Measurements from ENCODE around the gene EIF1. TPM values are rescaled to one million over a fixed set of nuclear protein-coding genes. Genes with fewer than 3 reads are reported as not detected.
A peak's percentile ranks its signal among the peaks of the same experiment; 100 is the strongest.
"Not testable (repeated sequence)": the region's sequence is repeated elsewhere in the genome, so short reads cannot be mapped to it uniquely, and the experiment has no call there.

EIF1 gene
- 100 to 1,000 TPM; 582 to 726 TPM for total RNA-seq
- 100 to 1,000 TPM; 372 to 801 TPM for polyA plus RNA-seq
- long read RNA-seq, donor 1, transcript EIF1-203 (4 exons, 2,330 nt): major isoform, 855 of 993 reads
- long read RNA-seq, donor 1, transcript EIF1-205 (3 exons, 1,428 nt): minor isoform, 11 of 993 reads
- long read RNA-seq, donor 1, transcript EIF1-201 (3 exons, 1,120 nt): minor isoform, 6 of 993 reads
- long read RNA-seq, donor 1, transcript EIF1-202 (2 exons, 2,170 nt): minor isoform, 52 of 993 reads
- long read RNA-seq, donor 1, partial matches to known transcripts: 20 of 993 reads
- long read RNA-seq, donor 1, other reads (novel, unspliced or antisense): 49 of 993 reads
- long read RNA-seq, donor 2, transcript EIF1-203 (4 exons, 2,330 nt): major isoform, 251 of 273 reads
- long read RNA-seq, donor 2, transcript EIF1-202 (2 exons, 2,170 nt): minor isoform, 8 of 273 reads
- long read RNA-seq, donor 2, partial matches to known transcripts: 3 of 273 reads
- long read RNA-seq, donor 2, other reads (novel, unspliced or antisense): 10 of 273 reads

DNA sequence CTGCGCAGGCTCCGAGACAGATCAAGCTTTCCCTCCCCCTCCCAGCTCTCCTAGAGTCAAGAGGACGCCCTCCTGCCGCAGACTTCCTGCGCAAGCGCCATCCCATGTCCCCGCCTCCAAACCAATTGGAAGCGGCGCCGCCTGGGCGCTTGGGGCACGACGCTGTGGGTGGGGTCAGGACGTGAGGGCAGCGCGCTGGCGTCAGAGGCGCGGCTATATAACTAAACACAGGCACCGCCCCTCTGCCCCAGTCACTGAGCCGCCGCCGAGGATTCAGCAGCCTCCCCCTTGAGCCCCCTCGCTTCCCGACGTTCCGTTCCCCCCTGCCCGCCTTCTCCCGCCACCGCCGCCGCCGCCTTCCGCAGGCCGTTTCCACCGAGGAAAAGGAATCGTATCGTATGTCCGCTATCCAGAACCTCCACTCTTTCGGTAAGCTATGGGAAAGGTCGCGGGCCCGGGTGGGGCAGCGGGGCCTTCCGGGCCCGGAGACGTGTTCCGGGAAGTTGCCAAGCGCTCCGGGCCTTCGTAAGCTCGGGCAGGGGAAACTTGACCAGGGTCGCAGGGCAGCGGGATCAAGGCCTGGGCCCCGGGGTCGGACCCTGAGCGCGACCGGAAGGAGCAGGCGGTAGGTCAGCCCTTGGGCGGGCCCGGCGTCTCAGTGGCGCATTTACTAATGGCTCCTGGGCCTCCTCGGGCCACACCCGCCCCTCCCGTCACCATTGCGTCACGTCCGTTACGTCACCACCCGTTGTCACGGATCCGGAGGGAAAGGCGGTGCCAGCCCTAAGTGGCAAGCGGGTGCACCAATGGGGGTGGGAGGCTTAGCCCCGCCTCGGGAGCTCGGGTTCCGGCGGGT lies at the start of gene EIF1:
TSS of gene EIF1 (plus strand) at position 245 of the 856 bp plus-strand sequence. CDS start at position 399, 154 bp downstream.
- peak within 1 kb of the TSS; percentile 88 to 91 for H3K4me3 ChIP-seq (ENCODE audit: low read length in 2 of 2)
- H3K4me1 ChIP-seq (ENCODE audit: control insufficient read depth in 1 of 2, insufficient read depth in 2 of 2, low read length in 2 of 2): no peaks in the 10 kb centered on the region
- peaks cover 7 to 21% of the 10 kb centered on the region in 2 donors for H3K36me3 ChIP-seq (ENCODE audit: control insufficient read depth in 1 of 2, insufficient read depth in 2 of 2, low read length in 1 of 2)
- no peaks in the 10 kb centered on the region for H3K9me3 ChIP-seq (ENCODE audit: control insufficient read depth, low read length)
- peak; percentile 100 for DNase-seq
- intact Hi-C loops (cut with DNase I): loop anchor here in 1 of 2 donors (2.0 kb wide), 1 partner anchor 22 kb away; no protein-coding TSS in a partner anchor
- no peaks in the 10 kb centered on the region for H3K27me3 ChIP-seq (ENCODE audit: control insufficient read depth in 1 of 2, insufficient read depth in 2 of 2, low read length in 1 of 2)
- peak within 1 kb of the TSS; percentile 98 to 100 for H3K27ac ChIP-seq (ENCODE audit: low read depth in 1 of 2, low read length in 2 of 2)
- peak; percentile 96 for ATAC-seq (ENCODE audit: low FRiP score)
- WGBS, 2 donors: 0% methylated on average over 68 to 81 of the region's 81 CpGs

GRCh38 chr17:41638941-41639340 lies 49.7 kb upstream of the EIF1 start:
- Histone ChIP-seq H3K4me1 (ENCODE audit: control insufficient read depth in 1 of 2, insufficient read depth in 2 of 2, low read length in 2 of 2) (no peaks in the 10 kb centered on the region), H3K36me3 (ENCODE audit: control insufficient read depth in 1 of 2, insufficient read depth in 2 of 2, low read length in 1 of 2) (no peaks in the 10 kb centered on the region), H3K27me3 (ENCODE audit: control insufficient read depth in 1 of 2, insufficient read depth in 2 of 2, low read length in 1 of 2) (no peaks in the 10 kb centered on the region), H3K27ac (ENCODE audit: low read depth in 1 of 2, low read length in 2 of 2) (no peak overlapping the region), H3K4me3 (ENCODE audit: low read length in 2 of 2) (no peak overlapping the region), H3K9me3 (ENCODE audit: control insufficient read depth, low read length) (no peaks in the 10 kb centered on the region)
- WGBS, 2 donors: 87 to 93% methylated on average over 3 to 6 of the region's 6 CpGs
- DNase-seq: no peak
- no peak for ATAC-seq (ENCODE audit: low FRiP score)
- intact Hi-C loops (cut with DNase I): no loop called here

GRCh38 chr17:41639492-41640473 lies 48.9 kb upstream of the EIF1 start:
- no peaks in the 10 kb centered on the region for H3K4me1 ChIP-seq (ENCODE audit: control insufficient read depth in 1 of 2, insufficient read depth in 2 of 2, low read length in 2 of 2)
- WGBS, 2 donors: 94 to 95% methylated on average over 7 of the region's 7 CpGs

GRCh38 chr17:41640596-41640995 lies 48.1 kb upstream of the EIF1 start:
- DNase-seq; H3K4me3 ChIP-seq (ENCODE audit: low read length in 2 of 2); H3K27me3 ChIP-seq (ENCODE audit: control insufficient read depth in 1 of 2, insufficient read depth in 2 of 2, low read length in 1 of 2); ATAC-seq (ENCODE audit: low FRiP score); H3K9me3 ChIP-seq (ENCODE audit: control insufficient read depth, low read length); H3K36me3 ChIP-seq (ENCODE audit: control insufficient read depth in 1 of 2, insufficient read depth in 2 of 2, low read length in 1 of 2); H3K4me1 ChIP-seq (ENCODE audit: control insufficient read depth in 1 of 2, insufficient read depth in 2 of 2, low read length in 2 of 2); H3K27ac ChIP-seq (ENCODE audit: low read depth in 1 of 2, low read length in 2 of 2); intact Hi-C loops (cut with DNase I): not testable (repeated sequence)
- 97 to 98% methylated on average over 5 of the region's 5 CpGs for WGBS, 2 donors

More at GRCh38 chr17:41639492-41640473, 48.9 kb upstream of the EIF1 start:
- ATAC-seq (ENCODE audit: low FRiP score) (no peak), DNase-seq (no peak)
- intact Hi-C loops (cut with DNase I): no loop called here
- Histone ChIP-seq H3K36me3 (ENCODE audit: control insufficient read depth in 1 of 2, insufficient read depth in 2 of 2, low read length in 1 of 2) (no peaks in the 10 kb centered on the region), H3K27me3 (ENCODE audit: control insufficient read depth in 1 of 2, insufficient read depth in 2 of 2, low read length in 1 of 2) (no peaks in the 10 kb centered on the region), H3K27ac (ENCODE audit: low read depth in 1 of 2, low read length in 2 of 2) (no peak overlapping the region), H3K4me3 (ENCODE audit: low read length in 2 of 2) (no peak overlapping the region), H3K9me3 (ENCODE audit: control insufficient read depth, low read length) (no peaks in the 10 kb centered on the region)

- Histone ChIP-seq H3K36me3 (ENCODE audit: control insufficient read depth in 1 of 2, insufficient read depth in 2 of 2, low read length in 1 of 2) (no peaks in the 10 kb centered on the region), H3K27ac (ENCODE audit: low read depth in 1 of 2, low read length in 2 of 2) (no peak overlapping the region), H3K4me1 (ENCODE audit: control insufficient read depth in 1 of 2, insufficient read depth in 2 of 2, low read length in 2 of 2) (peaks cover 0 to 3% of the 10 kb centered on the region in 2 donors), H3K27me3 (ENCODE audit: control insufficient read depth in 1 of 2, insufficient read depth in 2 of 2, low read length in 1 of 2) (no peaks in the 10 kb centered on the region), H3K4me3 (ENCODE audit: low read length in 2 of 2) (no peak overlapping the region), H3K9me3 (ENCODE audit: control insufficient read depth, low read length) (no peaks in the 10 kb centered on the region)
- no peak for DNase-seq
- 90 to 93% methylated on average over 13 of the region's 13 CpGs for WGBS, 2 donors
- no peak for ATAC-seq (ENCODE audit: low FRiP score)
- intact Hi-C loops (cut with DNase I): no loop called here
Measured at GRCh38 chr17:41642252-41643156, 46.2 kb upstream of the EIF1 start.

DNA sequence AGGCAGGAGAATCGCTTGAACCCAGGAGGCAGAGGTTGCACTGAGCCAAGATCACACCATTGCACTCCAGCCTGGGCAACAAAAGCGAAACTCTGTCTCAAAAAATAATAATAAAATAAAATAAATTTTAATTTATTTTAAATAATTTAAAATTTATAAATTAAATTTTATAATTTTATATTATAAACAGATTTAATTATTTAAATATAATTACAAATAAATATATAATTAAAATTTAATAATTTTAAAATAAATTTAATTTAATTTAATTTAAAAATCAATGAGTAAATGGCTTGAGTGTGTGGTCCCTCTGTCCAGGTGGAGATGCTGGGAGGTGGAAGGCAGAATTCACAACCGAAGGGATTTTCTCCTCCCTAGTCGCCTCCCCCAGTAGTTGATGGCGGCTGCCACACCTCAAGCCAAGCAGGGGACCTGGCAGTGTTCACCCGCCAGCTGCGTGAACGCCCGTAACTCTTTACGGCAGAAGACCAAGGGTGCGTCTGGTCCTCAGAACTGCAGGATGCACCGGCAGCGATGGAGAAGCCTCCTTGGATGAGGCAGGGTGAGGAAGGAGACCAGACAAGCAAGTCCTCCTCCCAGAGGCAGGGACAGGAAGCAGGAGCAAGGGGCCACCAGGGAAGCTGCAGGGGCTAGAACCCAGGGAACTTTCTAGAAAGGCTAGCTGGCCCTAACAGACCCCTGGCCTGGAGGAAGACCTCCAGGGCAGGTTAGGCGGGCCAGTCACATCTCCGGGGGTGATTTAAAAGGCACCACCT lies 41.5 kb upstream of the EIF1 start:
- DNase-seq (no peak), ATAC-seq (ENCODE audit: low FRiP score) (no peak)
- Histone ChIP-seq H3K9me3 (ENCODE audit: control insufficient read depth, low read length) (no peaks in the 10 kb centered on the region), H3K4me1 (ENCODE audit: control insufficient read depth in 1 of 2, insufficient read depth in 2 of 2, low read length in 2 of 2) (peaks cover 0 to 3% of the 10 kb centered on the region in 2 donors), H3K4me3 (ENCODE audit: low read length in 2 of 2) (no peak overlapping the region), H3K36me3 (ENCODE audit: control insufficient read depth in 1 of 2, insufficient read depth in 2 of 2, low read length in 1 of 2) (no peaks in the 10 kb centered on the region), H3K27ac (ENCODE audit: low read depth in 1 of 2, low read length in 2 of 2) (no peak overlapping the region), H3K27me3 (ENCODE audit: control insufficient read depth in 1 of 2, insufficient read depth in 2 of 2, low read length in 1 of 2) (no peaks in the 10 kb centered on the region)
- intact Hi-C loops (cut with DNase I): loop anchor here (5.0 kb wide), 2 partner anchors 70 to 740 kb away; no protein-coding TSS in a partner anchor
- WGBS, 2 donors: 80 to 81% methylated on average over 15 of the region's 15 CpGs

DNA sequence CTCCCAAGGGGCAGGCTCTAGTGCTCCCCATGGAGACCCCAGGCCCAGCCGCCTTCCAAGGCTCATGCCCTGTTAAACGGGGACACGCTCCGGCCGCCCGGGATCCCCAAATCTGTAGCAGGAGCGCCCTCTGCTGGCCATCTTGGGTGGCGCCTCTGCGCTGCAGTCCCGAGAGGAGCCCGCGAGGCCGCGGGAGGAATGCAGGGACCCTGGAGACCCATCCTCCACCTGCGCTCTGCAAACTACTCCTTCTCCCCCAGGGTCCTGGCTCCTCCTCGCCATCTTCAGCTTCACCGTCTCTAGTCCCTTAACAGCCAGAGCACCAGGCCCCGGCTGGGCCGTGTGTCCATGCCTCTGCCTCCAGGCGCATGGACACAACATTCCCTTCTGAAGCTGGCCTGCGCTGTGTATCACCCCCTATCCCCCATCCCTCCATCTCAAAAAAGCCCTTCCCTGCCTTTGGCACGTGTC lies 40.7 kb upstream of the EIF1 start:
- peaks cover 0 to 3% of the 10 kb centered on the region in 2 donors for H3K4me1 ChIP-seq (ENCODE audit: control insufficient read depth in 1 of 2, insufficient read depth in 2 of 2, low read length in 2 of 2)

More for the DNA sequence above, 40.7 kb upstream of the EIF1 start:
- Histone ChIP-seq H3K4me3 (ENCODE audit: low read length in 2 of 2) (no peak overlapping the region), H3K27me3 (ENCODE audit: control insufficient read depth in 1 of 2, insufficient read depth in 2 of 2, low read length in 1 of 2) (no peaks in the 10 kb centered on the region), H3K9me3 (ENCODE audit: control insufficient read depth, low read length) (no peaks in the 10 kb centered on the region), H3K27ac (ENCODE audit: low read depth in 1 of 2, low read length in 2 of 2) (no peak overlapping the region), H3K36me3 (ENCODE audit: control insufficient read depth in 1 of 2, insufficient read depth in 2 of 2, low read length in 1 of 2) (no peaks in the 10 kb centered on the region)
- WGBS, 2 donors: 1 to 2% methylated on average over 19 to 22 of the region's 22 CpGs
- ATAC-seq (ENCODE audit: low FRiP score) (peak; percentile 92), DNase-seq (peak; percentile 93 to 97)
- intact Hi-C loops (cut with DNase I): loop anchor here (1.0 to 5.0 kb wide), 6 partner anchors 15 to 741 kb away; no protein-coding TSS in a partner anchor

Measured in aorta (tissue), 5 donors.